Thyroid gland (tissue), 4 donors: Measurements from ENCODE around the gene FAM118A. TPM values are rescaled to one million over a fixed set of nuclear protein-coding genes. Genes with fewer than 3 reads are reported as not detected.

Experiments
- DNase-seq, 2 donors: peaks; one replicate each; pipeline ENCODE4 v3.0.0-alpha.2; 2019
- H3K27ac ChIP-seq, 3 donors: fragments of 200-600 bp; sonication (generic); 1 replicate in 2 of 3; 2 replicates in 1 of 3; pipeline ENCODE4 v1.5.1; 2016 to 2019; ENCODE audit warnings: mild to moderate bottlenecking in 1 of 3, moderate library complexity in 1 of 3
- H3K27me3 ChIP-seq: fragments of 200-600 bp; sonication (generic); one replicate; pipeline ENCODE4 v1.5.1; 2019
- H3K36me3 ChIP-seq, 2 donors: fragments of 200-600 bp; sonication (generic); one replicate each; pipeline ENCODE4 v1.5.1; 2016 to 2019
- H3K4me1 ChIP-seq, 2 donors: fragments of 200-600 bp; sonication (generic); one replicate each; pipeline ENCODE4 v1.5.1; 2017 to 2019
- H3K4me3 ChIP-seq, 3 donors: fragments of 200-600 bp; sonication (generic); replicated peaks in 1 of 3; 1 replicate in 2 of 3; 2 replicates in 1 of 3; pipeline ENCODE4 v1.5.1; 2016; ENCODE audit warnings: mild to moderate bottlenecking in 1 of 3
- H3K9me3 ChIP-seq: fragments of 200-600 bp; sonication (generic); one replicate; pipeline ENCODE4 v1.5.1; 2017
- POLR2A ChIP-seq, 2 donors: fragments of 450-650 bp; IDR thresholded peaks; one replicate each; pipeline ENCODE4 v1.6.1; 2017; ENCODE audit warnings: antibody characterized with exemption in 2 of 2, mild to moderate bottlenecking in 2 of 2, moderate library complexity in 1 of 2
- WGBS, 2 donors: methylation state at CpG; one replicate each; pipeline ENCODE4 v1.1.5; 2017; 5-methylcytosine and 5-hydroxymethylcytosine counted together
- intact Hi-C: fragments of 100-400 bp; cut with DNase I; formaldehyde crosslinking; loops from one replicate; pipeline ENCODE4 v1.15.1; 2023
- total RNA-seq, 4 donors: library from RNA; depleted of rRNA; stranded (reverse); fragments of >200 nt; gene quantifications; one replicate each; pipeline ENCODE4 v1.2.3, GENCODE V29; 2016
- TF ChIP-seq, protein P1 (sequence below), 6 experiments: fragments of 200-600 bp in 3 of 6; fragments of 450-650 bp in 3 of 6; sonication (generic) in 3 of 6; IDR thresholded peaks; one replicate each; pipeline ENCODE4 v1.5.1; 2016 to 2019; ENCODE audit warnings: antibody characterized with exemption in 6 of 6, mild to moderate bottlenecking in 2 of 6, inconsistent platforms in 1 of 6, moderate library complexity in 1 of 6

The FAM118A gene
- total RNA-seq, 4 donors from 2014 or later: 15.7 to 104 (median 75.3) TPM

DNA sequence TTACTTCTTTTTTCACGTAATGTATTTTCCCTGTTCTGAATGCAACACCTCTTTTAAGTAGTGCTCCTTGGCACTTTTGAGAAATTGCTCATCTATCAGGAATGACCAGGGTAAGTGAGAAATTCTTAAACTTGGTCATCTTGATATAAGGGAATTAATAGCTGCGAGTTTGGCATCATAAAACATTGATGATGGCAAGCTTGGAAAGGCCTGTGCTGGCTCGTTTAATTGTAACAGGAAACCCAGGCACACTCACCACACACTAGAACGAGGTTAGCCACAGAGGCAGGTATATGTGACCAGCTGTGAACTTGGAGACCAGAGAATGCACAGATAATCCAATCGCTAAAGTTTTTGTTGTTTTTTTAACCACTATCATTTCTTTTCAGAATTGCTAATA lies 24.3 kb downstream of the FAM118A start:
- no peak overlapping the region for H3K4me3 ChIP-seq
- H3K4me1 ChIP-seq: peaks cover 0 to 14% of the 10 kb centered on the region in 2 donors
- intact Hi-C loops: no loop called here
- H3K27ac ChIP-seq: no peak overlapping the region
- H3K27me3 ChIP-seq: no peaks in the 10 kb centered on the region
- no peak for DNase-seq
- peaks cover 11 to 25% of the 10 kb centered on the region in 2 donors for H3K36me3 ChIP-seq
- TF ChIP-seq, protein P1, sequence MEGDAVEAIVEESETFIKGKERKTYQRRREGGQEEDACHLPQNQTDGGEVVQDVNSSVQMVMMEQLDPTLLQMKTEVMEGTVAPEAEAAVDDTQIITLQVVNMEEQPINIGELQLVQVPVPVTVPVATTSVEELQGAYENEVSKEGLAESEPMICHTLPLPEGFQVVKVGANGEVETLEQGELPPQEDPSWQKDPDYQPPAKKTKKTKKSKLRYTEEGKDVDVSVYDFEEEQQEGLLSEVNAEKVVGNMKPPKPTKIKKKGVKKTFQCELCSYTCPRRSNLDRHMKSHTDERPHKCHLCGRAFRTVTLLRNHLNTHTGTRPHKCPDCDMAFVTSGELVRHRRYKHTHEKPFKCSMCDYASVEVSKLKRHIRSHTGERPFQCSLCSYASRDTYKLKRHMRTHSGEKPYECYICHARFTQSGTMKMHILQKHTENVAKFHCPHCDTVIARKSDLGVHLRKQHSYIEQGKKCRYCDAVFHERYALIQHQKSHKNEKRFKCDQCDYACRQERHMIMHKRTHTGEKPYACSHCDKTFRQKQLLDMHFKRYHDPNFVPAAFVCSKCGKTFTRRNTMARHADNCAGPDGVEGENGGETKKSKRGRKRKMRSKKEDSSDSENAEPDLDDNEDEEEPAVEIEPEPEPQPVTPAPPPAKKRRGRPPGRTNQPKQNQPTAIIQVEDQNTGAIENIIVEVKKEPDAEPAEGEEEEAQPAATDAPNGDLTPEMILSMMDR (IDR thresholded peaks at IDR 0.05): no peak
- no peaks in the 10 kb centered on the region for H3K9me3 ChIP-seq
- whole genome bisulfite sequencing, 2 donors: 77 to 79% methylated on average over 5 of the region's 5 CpGs

DNA sequence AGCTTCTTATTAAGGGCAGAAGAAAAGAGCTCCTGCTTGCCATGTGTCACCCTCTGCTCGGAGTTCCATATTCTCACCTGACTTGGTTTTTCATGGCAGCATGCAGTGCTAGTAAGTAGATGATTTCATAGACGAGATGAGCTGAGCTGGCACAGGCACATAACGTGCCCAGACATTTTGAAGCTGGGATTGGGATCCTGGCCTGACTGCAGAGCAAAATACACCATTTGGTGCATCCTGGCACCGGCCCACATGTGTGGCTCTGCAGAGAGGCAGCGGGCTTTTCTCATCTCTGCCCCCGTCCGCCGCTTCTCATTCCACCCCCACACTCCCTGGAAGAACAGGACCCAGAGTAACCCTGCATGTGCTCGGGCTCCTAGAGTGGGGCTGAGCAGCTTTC lies 24.8 kb downstream of the FAM118A start:
- intact Hi-C loops: no loop called here
- H3K4me1 ChIP-seq: peaks cover 4 to 19% of the 10 kb centered on the region in 2 donors

DNA sequence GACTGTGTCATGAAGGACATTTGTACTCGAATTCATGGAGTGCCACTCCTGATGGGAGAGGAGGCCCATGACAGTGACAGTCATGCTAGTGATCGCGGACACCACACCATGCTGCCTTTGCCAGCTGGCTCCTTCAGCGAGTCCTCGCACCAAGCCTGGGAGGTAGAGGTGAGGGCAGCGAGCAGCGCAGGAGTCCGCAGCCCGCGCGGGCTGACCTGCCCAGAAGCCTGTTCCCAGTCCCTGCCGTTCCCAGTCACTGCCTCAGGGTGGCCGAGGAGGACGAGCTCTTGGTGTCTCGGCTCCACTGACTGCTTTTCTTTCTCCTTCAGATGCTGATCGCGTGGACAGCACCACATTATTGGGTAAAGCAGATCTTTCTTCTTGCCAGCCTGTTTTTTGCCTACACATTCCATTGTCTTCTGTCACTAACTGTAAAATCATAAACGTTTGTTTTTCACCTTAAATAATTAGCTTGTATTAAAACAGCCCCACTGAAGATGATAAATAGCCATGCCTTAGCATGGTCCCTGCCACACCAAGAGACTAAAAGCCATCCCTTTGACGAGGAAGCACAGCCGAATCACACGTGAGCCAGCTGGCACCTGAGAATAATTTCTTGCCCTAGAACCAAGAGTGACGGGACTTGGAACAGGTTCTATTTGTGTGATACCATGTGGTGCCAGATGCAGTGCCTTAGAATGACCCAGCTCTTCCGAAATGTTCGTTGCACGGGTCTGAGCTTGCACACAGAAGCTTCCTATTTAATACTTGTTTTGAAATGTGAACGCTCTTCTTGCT lies 25.5 kb downstream of the FAM118A start:
- H3K4me3 ChIP-seq: no peak overlapping the region
- peaks cover 11 to 25% of the 10 kb centered on the region in 2 donors for H3K4me1 ChIP-seq
- intact Hi-C loops: no loop called here
- no peaks in the 10 kb centered on the region for H3K9me3 ChIP-seq
- H3K27me3 ChIP-seq: no peaks in the 10 kb centered on the region
- TF ChIP-seq, protein P1 (IDR thresholded peaks at IDR 0.05): peak in 3 of 6 experiments; percentile 7 to 65 (median 53)
- no peak for TF ChIP-seq POLR2A (IDR thresholded peaks at IDR 0.05)
- peaks cover 11 to 25% of the 10 kb centered on the region in 2 donors for H3K36me3 ChIP-seq
- 56 to 77% methylated on average over 15 to 26 of the region's 26 CpGs for WGBS, 2 donors
- peak overlapping the region in 2 of 3 donors; percentile 11 to 37 for H3K27ac ChIP-seq
- peak in 1 of 2 donors; percentile 94 for DNase-seq

More for the DNA sequence above, 24.8 kb downstream of the FAM118A start:
- H3K27me3 ChIP-seq: no peaks in the 10 kb centered on the region
- peaks cover 11 to 25% of the 10 kb centered on the region in 2 donors for H3K36me3 ChIP-seq
- TF ChIP-seq, protein P1 (IDR thresholded peaks at IDR 0.05): no peak
- TF ChIP-seq POLR2A (IDR thresholded peaks at IDR 0.05): no peak
- no peaks in the 10 kb centered on the region for H3K9me3 ChIP-seq
- WGBS, 2 donors: 69 to 97% methylated on average over 9 of the region's 9 CpGs
- no peak for DNase-seq
- H3K27ac ChIP-seq: peak overlapping the region in 1 of 3 donors; percentile 37
- H3K4me3 ChIP-seq: no peak overlapping the region

DNA sequence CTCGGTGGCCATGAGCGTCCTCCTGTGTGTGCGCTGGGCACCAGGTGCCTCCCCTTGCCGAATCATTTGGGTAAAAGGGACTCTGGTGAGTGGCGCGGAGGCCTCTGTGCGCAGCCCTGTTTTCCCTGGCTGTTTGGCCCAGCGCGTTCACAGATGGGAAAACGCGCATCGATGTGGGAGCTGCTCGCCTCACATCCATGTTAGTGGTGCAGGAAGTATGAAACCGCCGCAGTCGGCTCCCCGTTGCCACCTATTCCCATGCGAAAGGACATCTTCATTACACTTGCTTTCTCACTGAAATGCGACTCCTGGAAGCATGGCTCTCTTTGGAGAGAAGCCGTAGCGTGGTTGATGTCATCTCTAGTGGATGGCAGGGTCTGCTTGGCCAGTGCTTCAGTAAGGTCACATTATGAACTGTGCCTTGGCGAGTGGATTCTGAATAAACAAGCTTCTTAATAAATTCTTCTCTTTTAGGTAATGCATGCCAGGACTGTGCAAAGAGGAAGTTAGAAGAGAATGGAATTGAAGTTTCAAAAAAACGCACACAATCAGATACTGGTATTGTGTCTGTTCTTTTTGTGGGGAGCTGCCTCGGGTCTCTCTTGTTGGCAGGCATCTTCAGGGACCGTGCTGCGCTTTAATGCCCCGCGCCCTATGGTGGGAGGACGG lies 26.3 kb downstream of the FAM118A start:
- no peak for TF ChIP-seq POLR2A (IDR thresholded peaks at IDR 0.05)
- TF ChIP-seq, protein P1 (IDR thresholded peaks at IDR 0.05): no peak
- no peaks in the 10 kb centered on the region for H3K9me3 ChIP-seq
- no peak overlapping the region for H3K4me3 ChIP-seq
- H3K27me3 ChIP-seq: no peaks in the 10 kb centered on the region
- intact Hi-C loops: no loop called here
- H3K27ac ChIP-seq: peak overlapping the region in 2 of 3 donors; percentile 34 to 37
- H3K36me3 ChIP-seq: peaks cover 6 to 17% of the 10 kb centered on the region in 2 donors
- H3K4me1 ChIP-seq: peaks cover 13 to 28% of the 10 kb centered on the region in 2 donors
- WGBS, 2 donors: 92 to 93% methylated on average over 29 of the region's 29 CpGs
- no peak for DNase-seq
